Panc1 (cell line): ENCODE results near the gene RNU11. TPM values are rescaled to one million over a fixed set of nuclear protein-coding genes. Genes with fewer than 3 reads are reported as not detected.

ENCODE experiments used
- ATAC-seq: fragments of 200-7000 bp; cut with Tn5 transposase; 2 replicates; pipeline ENCODE4 v1.9.1; 2020; ENCODE audit warnings: mild to moderate bottlenecking, moderate library complexity
- BruUV-seq: library from RNA; stranded (reverse); fragments of 400-500 nt; replicated peaks from 2 replicates; lab custom pipeline; 2021; lab: Mats Ljungman, UMichigan
- CTCF ChIA-PET: fragments of 300-600 bp; sonication (Branson Sonifier 250); formaldehyde crosslinking; loops from one replicate; lab custom pipeline; 2022; ENCODE audit warnings: antibody characterized with exemption; lab: Charles Lee
- POLR2A ChIA-PET: fragments of 300-600 bp; sonication (Branson Sonifier 250); formaldehyde crosslinking; loops from one replicate; lab custom pipeline; 2022; ENCODE audit warnings: antibody characterized with exemption; lab: Charles Lee
- DNase-seq: peaks from one replicate; pipeline ENCODE4 v3.0.0-alpha.2; 2010; ENCODE audit warnings: low read depth, low spot score
- H3K27ac ChIP-seq: 2 replicates; pipeline ENCODE4 v1.5.1; 2011; ENCODE audit warnings: mild to moderate bottlenecking, low read length, inconsistent platforms
- H3K27me3 ChIP-seq: fragments of 200-500 bp; sonication (Bioruptor generic); 2 replicates; pipeline ENCODE4 v1.6.0; 2014; ENCODE audit warnings: low read length, inconsistent platforms; ENCODE audit not compliant: control insufficient read depth, insufficient read depth
- H3K36me3 ChIP-seq: fragments of 200-500 bp; sonication (Bioruptor generic); 2 replicates; pipeline ENCODE4 v1.5.1; 2014; ENCODE audit warnings: inconsistent platforms, mild to moderate bottlenecking, low read length, moderate library complexity; ENCODE audit not compliant: control insufficient read depth, insufficient read depth
- H3K4me1 ChIP-seq: 2 replicates; pipeline ENCODE4 v1.5.1; 2011; ENCODE audit warnings: inconsistent platforms, mild to moderate bottlenecking, low read length, moderate library complexity; ENCODE audit not compliant: control insufficient read depth, insufficient read depth
- H3K4me3 ChIP-seq, 2 experiments: 2 replicates each; pipeline ENCODE4 v1.5.1; 2011 to 2012; ENCODE audit warnings: low read depth in 2 of 2, low read length in 2 of 2, mild to moderate bottlenecking in 2 of 2, inconsistent platforms in 1 of 2, moderate library complexity in 1 of 2
- H3K9me3 ChIP-seq: fragments of 200-500 bp; sonication (Bioruptor generic); 2 replicates; pipeline ENCODE4 v1.5.1; 2014; ENCODE audit warnings: low read depth, mild to moderate bottlenecking, inconsistent platforms, low read length, moderate library complexity; ENCODE audit not compliant: control insufficient read depth, insufficient read depth
- CTCF ChIP-seq: fragments of 450-650 bp; IDR thresholded peaks from 2 replicates; pipeline ENCODE4 v1.5.1; 2017; ENCODE audit warnings: mild to moderate bottlenecking
- POLR2AphosphoS5 ChIP-seq: IDR thresholded peaks from 2 replicates; pipeline ENCODE4 v1.6.1; 2012; ENCODE audit warnings: mild to moderate bottlenecking, low read depth, low read length, moderate library complexity
- REST ChIP-seq, 2 experiments: IDR thresholded peaks; 2 replicates each; pipeline ENCODE4 v1.6.1; 2011 to 2012; ENCODE audit warnings: low read depth in 2 of 2, control low read depth in 1 of 2, low read length in 1 of 2, mild to moderate bottlenecking in 1 of 2, moderate library complexity in 1 of 2; ENCODE audit not compliant: insufficient read depth in 1 of 2
- SIN3A ChIP-seq: IDR thresholded peaks from 2 replicates; pipeline ENCODE4 v1.6.1; 2012; ENCODE audit warnings: low read depth, mild to moderate bottlenecking, low read length, moderate library complexity, borderline replicate concordance; ENCODE audit not compliant: insufficient read depth
- TCF7L2 ChIP-seq: IDR thresholded peaks from 2 replicates; pipeline ENCODE4 v1.6.1; 2011; ENCODE audit warnings: mild to moderate bottlenecking, low read depth, low read length, inconsistent platforms
- in situ Hi-C: cut with HindIII; loops from 2 replicates; pipeline ENCODE4 v1.10.0; 2016; ENCODE audit warnings: low sequenced_read_pairs, low pct_unique_long_range_greater_than_20kb
- intact Hi-C: fragments of 100-400 bp; cut with micrococcal nuclease; formaldehyde crosslinking; loops from one replicate; pipeline ENCODE4 v1.10.0; 2022; ENCODE audit not compliant: unreplicated experiment
- total RNA-seq: library from RNA; stranded (reverse); gene quantifications from one replicate; pipeline ENCODE4 v1.2.1, GENCODE V29; 2021; ENCODE audit not compliant: unreplicated experiment

RNU11 gene
- total RNA-seq, 1 experiment from 2014 or later: not detected

GRCh38 chr1:28604962-28605361 lies 43.4 kb upstream of the RNU11 start:
- in situ Hi-C loops: no loop called here
- ATAC-seq: no peak
- ChIA-PET POLR2A (interaction anchor here (0.6 kb wide), 1 partner anchor 143 kb away, joined by 4 read pairs; no protein-coding TSS in a partner anchor), CTCF (no interaction called here)
- Histone ChIP-seq H3K27me3 (no peaks in the 10 kb centered on the region), H3K4me3 (no peak overlapping the region), H3K4me1 (peaks cover 8% of the 10 kb centered on the region), H3K9me3 (no peaks in the 10 kb centered on the region), H3K36me3 (no peaks in the 10 kb centered on the region; the same call in none of the 2 replicates), H3K27ac (no peak overlapping the region)
- TF ChIP-seq CTCF (no peak), TCF7L2 (no peak), REST (IDR thresholded peaks at IDR 0.05; ENCODE audit: insufficient read depth in 1 of 2, low read depth in 2 of 2, low read length in 1 of 2) (no peak), SIN3A (no peak), POLR2AphosphoS5 (no peak)
- no peak for DNase-seq
- intact Hi-C loops: loop anchor here (5.0 kb wide), 1 partner anchor 88 kb away; no protein-coding TSS in a partner anchor
- BruUV-seq: no TSS peak

- DNase-seq: no peak
- Histone ChIP-seq H3K9me3 (no peaks in the 10 kb centered on the region), H3K36me3 (peaks cover 2% of the 10 kb centered on the region), H3K27me3 (no peaks in the 10 kb centered on the region), H3K27ac (no peak overlapping the region), H3K4me1 (peaks cover 4% of the 10 kb centered on the region), H3K4me3 (no peak overlapping the region)
- intact Hi-C loops (no loop called here), in situ Hi-C loops (no loop called here)
- ChIA-PET CTCF (no interaction called here), POLR2A (interaction anchor here (0.6 kb wide), 2 partner anchors 88 to 707 kb away, joined by 3 read pairs; no protein-coding TSS in a partner anchor)
- no peak for ATAC-seq
- BruUV-seq: no TSS peak
- TF ChIP-seq CTCF: no peak
- TF ChIP-seq REST (IDR thresholded peaks at IDR 0.05; ENCODE audit: insufficient read depth in 1 of 2, low read depth in 2 of 2, low read length in 1 of 2): no peak
- TF ChIP-seq POLR2AphosphoS5: no peak
- TF ChIP-seq SIN3A: no peak
- TF ChIP-seq TCF7L2: no peak
Observed at GRCh38 chr1:28606771-28607170, 41.6 kb upstream of the RNU11 start.
